Panc1 (cell line): ENCODE data around the gene HORMAD2. TPM values are rescaled to one million over a fixed set of nuclear protein-coding genes. Genes with fewer than 3 reads are reported as not detected.

Experiments
- ATAC-seq: fragments of 200-7000 bp; cut with Tn5 transposase; 2 replicates; pipeline ENCODE4 v1.9.1; 2020; ENCODE audit warnings: mild to moderate bottlenecking, moderate library complexity
- BruUV-seq: library from RNA; stranded (reverse); fragments of 400-500 nt; replicated peaks from 2 replicates; lab custom pipeline; 2021; lab: Mats Ljungman, UMichigan
- CTCF ChIA-PET: fragments of 300-600 bp; sonication (Branson Sonifier 250); formaldehyde crosslinking; loops from one replicate; lab custom pipeline; 2022; ENCODE audit warnings: antibody characterized with exemption; lab: Charles Lee
- POLR2A ChIA-PET: fragments of 300-600 bp; sonication (Branson Sonifier 250); formaldehyde crosslinking; loops from one replicate; lab custom pipeline; 2022; ENCODE audit warnings: antibody characterized with exemption; lab: Charles Lee
- DNase-seq: peaks from one replicate; pipeline ENCODE4 v3.0.0-alpha.2; 2010; ENCODE audit warnings: low read depth, low spot score
- H3K27ac ChIP-seq: 2 replicates; pipeline ENCODE4 v1.5.1; 2011; ENCODE audit warnings: mild to moderate bottlenecking, low read length, inconsistent platforms
- H3K27me3 ChIP-seq: fragments of 200-500 bp; sonication (Bioruptor generic); 2 replicates; pipeline ENCODE4 v1.6.0; 2014; ENCODE audit warnings: low read length, inconsistent platforms; ENCODE audit not compliant: control insufficient read depth, insufficient read depth
- H3K36me3 ChIP-seq: fragments of 200-500 bp; sonication (Bioruptor generic); 2 replicates; pipeline ENCODE4 v1.5.1; 2014; ENCODE audit warnings: inconsistent platforms, mild to moderate bottlenecking, low read length, moderate library complexity; ENCODE audit not compliant: control insufficient read depth, insufficient read depth
- H3K4me1 ChIP-seq: 2 replicates; pipeline ENCODE4 v1.5.1; 2011; ENCODE audit warnings: inconsistent platforms, mild to moderate bottlenecking, low read length, moderate library complexity; ENCODE audit not compliant: control insufficient read depth, insufficient read depth
- H3K4me3 ChIP-seq, 2 experiments: 2 replicates each; pipeline ENCODE4 v1.5.1; 2011 to 2012; ENCODE audit warnings: low read depth in 2 of 2, low read length in 2 of 2, mild to moderate bottlenecking in 2 of 2, inconsistent platforms in 1 of 2, moderate library complexity in 1 of 2
- H3K9me3 ChIP-seq: fragments of 200-500 bp; sonication (Bioruptor generic); 2 replicates; pipeline ENCODE4 v1.5.1; 2014; ENCODE audit warnings: low read depth, mild to moderate bottlenecking, inconsistent platforms, low read length, moderate library complexity; ENCODE audit not compliant: control insufficient read depth, insufficient read depth
- POLR2AphosphoS5 ChIP-seq: IDR thresholded peaks from 2 replicates; pipeline ENCODE4 v1.6.1; 2012; ENCODE audit warnings: mild to moderate bottlenecking, low read depth, low read length, moderate library complexity
- REST ChIP-seq, 2 experiments: IDR thresholded peaks; 2 replicates each; pipeline ENCODE4 v1.6.1; 2011 to 2012; ENCODE audit warnings: low read depth in 2 of 2, control low read depth in 1 of 2, low read length in 1 of 2, mild to moderate bottlenecking in 1 of 2, moderate library complexity in 1 of 2; ENCODE audit not compliant: insufficient read depth in 1 of 2
- SIN3A ChIP-seq: IDR thresholded peaks from 2 replicates; pipeline ENCODE4 v1.6.1; 2012; ENCODE audit warnings: low read depth, mild to moderate bottlenecking, low read length, moderate library complexity, borderline replicate concordance; ENCODE audit not compliant: insufficient read depth
- TCF7L2 ChIP-seq: IDR thresholded peaks from 2 replicates; pipeline ENCODE4 v1.6.1; 2011; ENCODE audit warnings: mild to moderate bottlenecking, low read depth, low read length, inconsistent platforms
- in situ Hi-C: cut with HindIII; loops from 2 replicates; pipeline ENCODE4 v1.10.0; 2016; ENCODE audit warnings: low sequenced_read_pairs, low pct_unique_long_range_greater_than_20kb
- intact Hi-C: fragments of 100-400 bp; cut with micrococcal nuclease; formaldehyde crosslinking; loops from one replicate; pipeline ENCODE4 v1.10.0; 2022; ENCODE audit not compliant: unreplicated experiment
- total RNA-seq: library from RNA; stranded (reverse); gene quantifications from one replicate; pipeline ENCODE4 v1.2.1, GENCODE V29; 2021; ENCODE audit not compliant: unreplicated experiment
- TF ChIP-seq, protein P1 (sequence below): fragments of 450-650 bp; IDR thresholded peaks from 2 replicates; pipeline ENCODE4 v1.5.1; 2017; ENCODE audit warnings: mild to moderate bottlenecking

The HORMAD2 gene
- total RNA-seq, 1 experiment from 2014 or later = not detected

GRCh38 chr22:30161051-30161469 lies 80.8 kb downstream of the HORMAD2 start:
- Histone ChIP-seq H3K36me3 (no peaks in the 10 kb centered on the region), H3K27ac (no peak overlapping the region; the same call in 1 of the 2 replicates), H3K4me1 (peaks cover 3% of the 10 kb centered on the region), H3K4me3 (no peak overlapping the region), H3K27me3 (no peaks in the 10 kb centered on the region), H3K9me3 (no peaks in the 10 kb centered on the region)
- DNase-seq (no peak), ATAC-seq (no peak)
- intact Hi-C loops (no loop called here), in situ Hi-C loops (no loop called here)
- POLR2A ChIA-PET = no interaction called here
- TF ChIP-seq SIN3A = no peak
- CTCF ChIA-PET = no interaction called here
- BruUV-seq = no TSS peak

- H3K4me1 ChIP-seq = no peaks in the 10 kb centered on the region
- intact Hi-C loops = no loop called here
- POLR2A ChIA-PET = no interaction called here
- no peaks in the 10 kb centered on the region for H3K27me3 ChIP-seq
- CTCF ChIA-PET = interaction anchor here (0.6 kb wide), 1 partner anchor 59 kb away, joined by 6 read pairs; no protein-coding TSS in a partner anchor
- TF ChIP-seq SIN3A (no peak), POLR2AphosphoS5 (no peak), REST (IDR thresholded peaks at IDR 0.05; ENCODE audit: insufficient read depth in 1 of 2, low read depth in 2 of 2, low read length in 1 of 2) (no peak), TCF7L2 (no peak)
- TF ChIP-seq, protein P1, sequence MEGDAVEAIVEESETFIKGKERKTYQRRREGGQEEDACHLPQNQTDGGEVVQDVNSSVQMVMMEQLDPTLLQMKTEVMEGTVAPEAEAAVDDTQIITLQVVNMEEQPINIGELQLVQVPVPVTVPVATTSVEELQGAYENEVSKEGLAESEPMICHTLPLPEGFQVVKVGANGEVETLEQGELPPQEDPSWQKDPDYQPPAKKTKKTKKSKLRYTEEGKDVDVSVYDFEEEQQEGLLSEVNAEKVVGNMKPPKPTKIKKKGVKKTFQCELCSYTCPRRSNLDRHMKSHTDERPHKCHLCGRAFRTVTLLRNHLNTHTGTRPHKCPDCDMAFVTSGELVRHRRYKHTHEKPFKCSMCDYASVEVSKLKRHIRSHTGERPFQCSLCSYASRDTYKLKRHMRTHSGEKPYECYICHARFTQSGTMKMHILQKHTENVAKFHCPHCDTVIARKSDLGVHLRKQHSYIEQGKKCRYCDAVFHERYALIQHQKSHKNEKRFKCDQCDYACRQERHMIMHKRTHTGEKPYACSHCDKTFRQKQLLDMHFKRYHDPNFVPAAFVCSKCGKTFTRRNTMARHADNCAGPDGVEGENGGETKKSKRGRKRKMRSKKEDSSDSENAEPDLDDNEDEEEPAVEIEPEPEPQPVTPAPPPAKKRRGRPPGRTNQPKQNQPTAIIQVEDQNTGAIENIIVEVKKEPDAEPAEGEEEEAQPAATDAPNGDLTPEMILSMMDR = no peak
- in situ Hi-C loops = no loop called here
- no TSS peak for BruUV-seq
- H3K9me3 ChIP-seq = no peaks in the 10 kb centered on the region; the same call in 1 of the 2 replicates
- no peak overlapping the region for H3K27ac ChIP-seq
- DNase-seq (no peak), ATAC-seq (no peak)
- H3K4me3 ChIP-seq = no peak overlapping the region
- H3K36me3 ChIP-seq = no peaks in the 10 kb centered on the region
Measured at GRCh38 chr22:30167296-30167695, 87.0 kb downstream of the HORMAD2 start.

- intact Hi-C loops = no loop called here
- Histone ChIP-seq H3K4me3 (no peak overlapping the region), H3K9me3 (no peaks in the 10 kb centered on the region; the same call in 1 of the 2 replicates), H3K27me3 (no peaks in the 10 kb centered on the region), H3K27ac (no peak overlapping the region), H3K4me1 (no peaks in the 10 kb centered on the region), H3K36me3 (no peaks in the 10 kb centered on the region)
- no peak for ATAC-seq
- ChIA-PET POLR2A (no interaction called here), CTCF (no interaction called here)
- no peak for DNase-seq
- no TSS peak for BruUV-seq
- no peak for TF ChIP-seq SIN3A
- TF ChIP-seq POLR2AphosphoS5 = no peak
- TF ChIP-seq, protein P1 = no peak
- TF ChIP-seq TCF7L2 = no peak
- no peak for TF ChIP-seq REST (IDR thresholded peaks at IDR 0.05; ENCODE audit: insufficient read depth in 1 of 2, low read depth in 2 of 2, low read length in 1 of 2)
- in situ Hi-C loops = no loop called here
Measured at GRCh38 chr22:30167734-30168133, 87.5 kb downstream of the HORMAD2 start.
